HUES6 (cell line): ENCODE results near the gene CCDC127.

Experiments
- H3K27ac ChIP-seq: 2 replicates; pipeline ENCODE4 v1.7.0; 2013; ENCODE audit warnings: low read depth, mild to moderate bottlenecking, low read length, inconsistent platforms
- H3K27me3 ChIP-seq: 2 replicates; pipeline ENCODE4 v1.6.1; 2013; ENCODE audit warnings: low read length; ENCODE audit not compliant: control insufficient read depth, insufficient read depth
- H3K36me3 ChIP-seq: 2 replicates; pipeline ENCODE4 v1.6.1; 2013; ENCODE audit warnings: low read length; ENCODE audit not compliant: control insufficient read depth, insufficient read depth
- H3K4me1 ChIP-seq: 2 replicates; pipeline ENCODE4 v1.6.1; 2013; ENCODE audit warnings: low read length; ENCODE audit not compliant: control insufficient read depth, insufficient read depth
- H3K4me3 ChIP-seq: 2 replicates; pipeline ENCODE4 v1.5.1; 2013; ENCODE audit warnings: low read depth, low read length
- H3K9ac ChIP-seq: one replicate; pipeline ENCODE4 v1.6.1; 2013; ENCODE audit warnings: mild to moderate bottlenecking, low read length
- H3K9me3 ChIP-seq: 2 replicates; pipeline ENCODE4 v1.6.1; 2013; ENCODE audit warnings: low read depth, low read length; ENCODE audit not compliant: control insufficient read depth, insufficient read depth

Gene CCDC127

GRCh38 chr5:162565-163337 is 55.2 kb downstream of the CCDC127 start:
- no peak overlapping the region for H3K27ac ChIP-seq
- no peaks in the 10 kb centered on the region for H3K4me1 ChIP-seq
- peaks cover 31% of the 10 kb centered on the region for H3K36me3 ChIP-seq
- H3K9ac ChIP-seq = no peak overlapping the region
- no peaks in the 10 kb centered on the region for H3K9me3 ChIP-seq
- no peaks in the 10 kb centered on the region for H3K27me3 ChIP-seq
- H3K4me3 ChIP-seq = no peak overlapping the region

DNA sequence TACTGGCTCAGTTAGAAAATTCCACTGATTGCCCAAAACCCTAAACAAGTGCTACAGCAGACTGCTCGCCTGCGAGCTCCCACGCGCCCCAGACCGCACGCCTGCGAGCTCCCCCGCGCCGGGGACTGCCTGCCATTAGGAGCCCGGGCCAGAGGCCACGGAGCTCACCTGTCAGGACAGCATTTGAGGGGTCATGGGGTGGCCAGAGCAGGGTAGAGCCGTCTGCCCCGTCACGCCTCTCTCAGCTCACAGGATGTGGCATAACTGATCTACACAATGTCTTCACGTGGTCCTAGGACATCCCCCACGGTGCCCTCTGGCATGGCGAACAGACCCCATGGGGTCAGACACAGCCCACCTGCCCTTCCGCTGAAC is 55.8 kb downstream of the CCDC127 start:
- Histone ChIP-seq H3K27me3 (no peaks in the 10 kb centered on the region), H3K36me3 (peaks cover 37% of the 10 kb centered on the region), H3K9ac (no peak overlapping the region), H3K27ac (no peak overlapping the region), H3K4me3 (no peak overlapping the region), H3K9me3 (no peaks in the 10 kb centered on the region), H3K4me1 (no peaks in the 10 kb centered on the region)

GRCh38 chr5:161803-162110 is 56.2 kb downstream of the CCDC127 start:
- Histone ChIP-seq H3K27ac (no peak overlapping the region), H3K4me1 (no peaks in the 10 kb centered on the region), H3K27me3 (no peaks in the 10 kb centered on the region), H3K36me3 (peaks cover 41% of the 10 kb centered on the region), H3K4me3 (no peak overlapping the region), H3K9me3 (no peaks in the 10 kb centered on the region), H3K9ac (no peak overlapping the region)

GRCh38 chr5:160921-161802 is 56.8 kb downstream of the CCDC127 start:
- no peak overlapping the region for H3K4me3 ChIP-seq
- H3K27me3 ChIP-seq = no peaks in the 10 kb centered on the region
- H3K4me1 ChIP-seq = no peaks in the 10 kb centered on the region
- H3K36me3 ChIP-seq = peaks cover 47% of the 10 kb centered on the region
- no peak overlapping the region for H3K27ac ChIP-seq
- no peaks in the 10 kb centered on the region for H3K9me3 ChIP-seq
- no peak overlapping the region for H3K9ac ChIP-seq

DNA sequence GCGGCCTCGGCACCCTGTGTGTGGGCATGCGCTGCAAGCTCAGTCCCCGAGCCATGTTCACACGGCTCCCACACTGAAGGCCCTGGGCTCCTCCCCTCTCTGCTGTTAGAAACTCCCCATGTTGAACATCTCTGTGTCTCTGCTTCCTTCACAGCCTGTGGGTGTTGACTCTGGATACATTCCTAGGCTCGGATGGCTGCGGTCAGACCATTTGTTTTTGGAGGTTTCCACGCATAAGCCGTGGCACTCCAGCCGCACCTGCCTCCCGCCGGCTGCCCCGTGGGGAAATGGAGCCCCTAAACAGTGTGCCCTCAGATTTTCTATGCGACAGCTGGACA is 57.8 kb downstream of the CCDC127 start:
- no peaks in the 10 kb centered on the region for H3K9me3 ChIP-seq
- H3K27ac ChIP-seq = no peak overlapping the region
- H3K27me3 ChIP-seq = no peaks in the 10 kb centered on the region
- no peaks in the 10 kb centered on the region for H3K4me1 ChIP-seq
- H3K36me3 ChIP-seq = peaks cover 57% of the 10 kb centered on the region
- H3K4me3 ChIP-seq = no peak overlapping the region
- H3K9ac ChIP-seq = no peak overlapping the region

DNA sequence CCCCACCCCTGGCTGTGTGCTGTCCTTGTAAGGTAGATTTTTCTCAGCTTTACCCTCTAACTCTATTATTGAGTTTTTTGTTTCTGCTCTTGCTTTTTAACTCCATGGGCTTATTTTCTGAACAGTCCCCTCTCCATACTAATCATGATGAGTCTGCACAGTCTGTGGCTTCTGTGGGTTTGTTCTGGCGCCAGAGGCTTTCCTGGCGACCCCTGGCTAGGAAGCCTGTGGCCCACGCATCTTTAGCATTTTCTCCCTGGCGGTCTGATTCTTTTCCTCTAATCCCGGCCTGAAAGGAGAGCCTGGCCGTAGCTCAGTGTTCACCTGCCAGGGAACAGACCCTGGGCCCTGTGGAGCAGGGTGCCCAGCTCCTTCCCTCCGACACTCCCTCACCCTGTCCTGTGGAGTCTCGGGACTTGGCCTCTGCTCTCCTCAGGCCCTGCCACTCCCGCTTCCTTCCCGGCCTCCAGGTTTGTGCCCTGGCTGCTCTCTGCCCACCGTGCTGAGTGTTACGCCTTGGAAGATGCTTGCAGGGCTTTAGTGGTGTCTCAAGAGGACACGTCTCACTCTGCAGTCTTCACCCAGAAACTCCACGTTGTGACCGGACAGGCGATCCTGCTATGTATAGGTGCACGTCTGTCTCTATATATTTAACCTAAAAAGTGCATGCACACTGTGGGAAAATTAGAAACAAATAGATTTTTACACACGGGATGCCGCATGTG is 58.3 kb downstream of the CCDC127 start:
- Histone ChIP-seq H3K4me3 (no peak overlapping the region), H3K4me1 (no peaks in the 10 kb centered on the region), H3K9me3 (no peaks in the 10 kb centered on the region), H3K27me3 (no peaks in the 10 kb centered on the region), H3K9ac (no peak overlapping the region), H3K27ac (no peak overlapping the region), H3K36me3 (peaks cover 62% of the 10 kb centered on the region)

GRCh38 chr5:158807-159447 is 59.0 kb downstream of the CCDC127 start:
- Histone ChIP-seq H3K36me3 (peaks cover 69% of the 10 kb centered on the region), H3K27ac (no peak overlapping the region), H3K9ac (no peak overlapping the region), H3K9me3 (no peaks in the 10 kb centered on the region), H3K27me3 (no peaks in the 10 kb centered on the region), H3K4me1 (no peaks in the 10 kb centered on the region), H3K4me3 (no peak overlapping the region)

GRCh38 chr5:157801-158200 is 60.2 kb downstream of the CCDC127 start:
- peaks cover 78% of the 10 kb centered on the region for H3K36me3 ChIP-seq

DNA sequence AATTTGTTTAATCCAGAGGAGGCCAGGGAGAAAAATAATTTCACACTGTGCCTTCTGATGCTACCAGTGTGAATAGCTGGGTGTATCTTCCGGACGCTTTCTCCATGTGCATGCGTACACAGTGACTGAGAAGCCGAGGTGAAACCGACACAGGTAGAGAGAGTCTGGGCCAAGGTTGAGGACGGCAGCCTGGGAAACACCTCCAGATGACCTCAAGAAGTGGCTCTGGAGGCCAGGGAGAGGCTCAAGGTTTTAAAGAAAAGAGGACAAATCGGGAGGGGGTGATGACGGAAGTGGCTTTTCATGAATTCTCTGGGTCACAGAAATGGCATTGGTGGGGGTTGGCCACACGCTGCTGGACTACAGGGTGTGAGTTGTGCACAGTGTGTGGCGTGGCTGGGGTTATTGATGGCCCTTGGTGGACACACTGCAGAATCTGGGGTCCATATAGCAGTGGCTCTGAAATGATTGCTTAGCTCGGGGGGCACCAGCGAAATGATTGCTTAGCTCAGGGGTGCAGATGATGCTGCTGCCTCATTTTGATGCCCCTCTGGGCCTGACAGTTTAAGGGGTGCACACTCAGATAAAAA is 60.7 kb downstream of the CCDC127 start:
- no peaks in the 10 kb centered on the region for H3K9me3 ChIP-seq
- no peak overlapping the region for H3K9ac ChIP-seq
- no peak overlapping the region for H3K4me3 ChIP-seq
- no peaks in the 10 kb centered on the region for H3K4me1 ChIP-seq
- no peak overlapping the region for H3K27ac ChIP-seq
- H3K27me3 ChIP-seq = no peaks in the 10 kb centered on the region
- peaks cover 79% of the 10 kb centered on the region for H3K36me3 ChIP-seq

More at GRCh38 chr5:157801-158200, 60.2 kb downstream of the CCDC127 start:
- Histone ChIP-seq H3K4me3 (no peak overlapping the region), H3K27ac (no peak overlapping the region), H3K27me3 (no peaks in the 10 kb centered on the region), H3K9me3 (no peaks in the 10 kb centered on the region), H3K4me1 (no peaks in the 10 kb centered on the region), H3K9ac (no peak overlapping the region)

DNA sequence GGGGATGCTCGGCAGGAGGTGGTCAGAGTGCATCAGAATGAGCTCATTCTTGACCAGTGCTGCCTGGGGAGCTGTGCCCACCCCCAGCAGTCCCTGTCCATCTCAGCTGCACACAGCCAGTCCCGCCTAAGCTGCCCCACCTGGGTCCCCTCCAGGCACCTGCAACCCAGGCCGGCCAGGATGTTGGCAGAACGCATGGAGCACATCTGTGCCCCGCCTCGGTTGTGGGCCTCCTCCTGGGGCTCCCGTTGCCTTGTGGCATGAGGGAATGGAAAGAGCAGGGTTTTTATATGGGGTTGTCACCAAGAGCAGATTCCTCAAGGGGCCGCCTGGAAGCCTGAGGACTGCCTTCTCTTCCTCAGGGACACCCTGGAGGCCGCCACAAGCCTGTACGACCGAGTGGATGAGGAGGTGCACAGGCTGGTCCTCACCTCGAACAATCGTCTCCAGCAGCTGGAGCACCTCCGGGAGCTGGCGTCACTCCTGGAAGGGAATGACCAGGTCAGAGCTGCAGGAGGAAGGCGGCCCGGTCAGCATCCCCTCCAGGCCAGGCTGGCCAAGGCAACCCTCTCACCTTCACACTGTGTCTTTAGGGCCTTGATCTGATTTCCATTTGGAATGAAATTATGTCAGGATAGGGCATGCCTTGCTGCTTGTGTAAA is 61.4 kb downstream of the CCDC127 start:
- Histone ChIP-seq H3K4me3 (no peak overlapping the region), H3K27ac (no peak overlapping the region), H3K27me3 (no peaks in the 10 kb centered on the region), H3K9ac (no peak overlapping the region), H3K4me1 (no peaks in the 10 kb centered on the region), H3K9me3 (no peaks in the 10 kb centered on the region), H3K36me3 (peaks cover 75% of the 10 kb centered on the region)
